Measurements from ENCODE around the gene CCDC187.

CCDC187 gene

DNA sequence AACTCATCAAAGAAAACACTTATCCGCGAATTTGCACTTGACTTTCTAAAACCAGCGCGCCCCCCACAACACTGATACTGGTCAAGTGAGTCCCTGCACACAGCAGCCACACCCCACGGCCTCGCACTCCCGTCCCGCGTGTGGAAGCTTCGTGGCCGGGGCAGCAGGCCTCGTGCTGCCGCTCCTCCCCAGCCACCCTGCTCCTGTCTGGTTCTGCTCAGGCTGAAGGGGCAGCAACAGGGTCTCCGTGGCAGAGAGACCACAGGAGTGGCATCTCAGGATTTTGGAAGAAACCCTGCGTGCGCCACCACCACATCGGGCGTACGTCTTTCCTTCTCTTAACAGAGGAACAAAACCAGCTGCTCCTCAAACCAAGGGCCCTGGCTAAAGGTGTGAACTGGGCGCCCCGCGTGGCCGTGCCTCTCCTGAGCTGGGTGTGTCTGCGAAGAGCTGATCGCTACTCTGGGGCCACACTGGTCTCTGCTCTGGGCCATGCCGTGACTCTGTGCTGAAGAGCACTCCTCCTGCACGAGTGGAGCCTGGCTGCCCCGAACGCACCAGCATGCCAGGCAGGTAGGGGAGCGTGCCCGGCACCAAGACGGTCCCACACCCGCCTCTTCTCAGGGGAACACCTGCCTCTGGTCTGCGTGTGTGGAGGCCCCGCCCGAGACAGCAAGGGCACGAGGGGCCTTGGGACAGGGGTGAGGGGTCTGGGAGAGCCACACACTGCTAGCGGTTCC lies 81.6 kb downstream of the CCDC187 start:
- no peak overlapping the region for H3K9ac ChIP-seq (ENCODE audit: low read length)
- peaks cover 17% of the 10 kb centered on the region for H3K36me3 ChIP-seq (ENCODE audit: control insufficient read depth, low read depth, low read length)
- no peaks in the 10 kb centered on the region for H3K4me1 ChIP-seq (ENCODE audit: control insufficient read depth, low read depth, low read length)
- no peak overlapping the region for H3K4me3 ChIP-seq (ENCODE audit: low read length)
- no peaks in the 10 kb centered on the region for H3K9me3 ChIP-seq (ENCODE audit: control insufficient read depth, low read depth, low read length)
- no peak overlapping the region for H3K27ac ChIP-seq (ENCODE audit: low read length)
- H3K27me3 ChIP-seq (ENCODE audit: control insufficient read depth, insufficient read depth, low read length): no peaks in the 10 kb centered on the region

DNA sequence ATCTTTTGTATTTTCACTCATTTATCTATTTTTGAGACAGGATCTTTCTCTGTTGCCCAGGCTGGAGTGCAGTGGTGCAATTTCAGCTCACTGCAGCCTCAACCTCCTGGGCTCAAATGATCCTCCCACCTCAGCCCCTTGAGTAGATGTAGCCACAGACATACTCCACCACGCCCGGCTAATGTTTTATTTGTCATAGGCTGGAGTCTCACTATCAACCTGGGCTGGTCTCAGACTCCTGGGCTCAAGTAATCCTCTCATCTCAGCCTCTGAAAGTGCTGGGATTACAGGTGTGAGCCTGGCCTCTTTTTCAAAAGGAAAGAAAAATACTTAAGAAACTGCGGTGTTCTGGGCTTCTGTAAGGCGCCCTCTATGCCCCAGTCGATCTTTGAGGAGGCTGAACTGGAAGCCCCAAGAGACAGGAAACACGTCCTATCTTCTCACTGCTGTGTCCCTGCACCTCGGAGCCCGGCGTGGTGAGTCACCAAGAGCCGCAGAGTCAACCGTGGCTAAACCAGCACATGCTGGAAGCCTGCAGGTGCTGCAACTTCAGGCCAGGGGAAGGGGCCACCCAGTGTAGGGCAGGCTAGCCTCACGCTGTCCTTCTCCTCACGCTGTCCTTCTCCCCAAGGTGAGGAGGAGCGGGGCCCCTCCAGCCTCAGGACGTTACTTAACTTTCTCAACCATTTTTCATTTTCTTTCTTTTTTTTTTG lies 83.7 kb downstream of the CCDC187 start:
- Histone ChIP-seq H3K9me3 (ENCODE audit: control insufficient read depth, low read depth, low read length) (no peaks in the 10 kb centered on the region), H3K36me3 (ENCODE audit: control insufficient read depth, low read depth, low read length) (peaks cover 20% of the 10 kb centered on the region), H3K4me1 (ENCODE audit: control insufficient read depth, low read depth, low read length) (no peaks in the 10 kb centered on the region), H3K27ac (ENCODE audit: low read length) (no peak overlapping the region), H3K27me3 (ENCODE audit: control insufficient read depth, insufficient read depth, low read length) (no peaks in the 10 kb centered on the region), H3K9ac (ENCODE audit: low read length) (no peak overlapping the region), H3K4me3 (ENCODE audit: low read length) (no peak overlapping the region)

DNA sequence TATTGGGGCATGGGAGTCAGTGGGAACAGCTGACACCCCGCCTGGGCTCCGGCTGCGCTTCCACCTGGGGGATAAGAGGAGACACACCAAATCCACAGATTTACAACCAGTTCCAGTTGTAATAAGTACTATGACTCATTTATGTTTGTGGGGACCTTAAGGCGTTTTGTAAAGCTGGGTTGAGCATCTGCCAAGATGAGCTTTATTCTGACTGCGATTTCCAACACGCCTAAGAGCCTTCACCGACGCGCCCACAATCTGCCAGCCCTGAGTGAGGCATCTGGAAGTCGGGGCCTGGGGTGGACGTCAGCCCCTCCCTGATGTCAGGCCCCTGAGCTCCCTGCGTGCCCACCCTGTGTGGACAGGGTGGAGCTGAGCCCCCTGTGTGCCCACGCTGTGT lies 84.6 kb downstream of the CCDC187 start:
- H3K4me3 ChIP-seq (ENCODE audit: low read length): no peak overlapping the region
- no peaks in the 10 kb centered on the region for H3K9me3 ChIP-seq (ENCODE audit: control insufficient read depth, low read depth, low read length)
- no peak overlapping the region for H3K27ac ChIP-seq (ENCODE audit: low read length)
- H3K9ac ChIP-seq (ENCODE audit: low read length): no peak overlapping the region
- H3K4me1 ChIP-seq (ENCODE audit: control insufficient read depth, low read depth, low read length): no peaks in the 10 kb centered on the region
- H3K36me3 ChIP-seq (ENCODE audit: control insufficient read depth, low read depth, low read length): peaks cover 23% of the 10 kb centered on the region
- no peaks in the 10 kb centered on the region for H3K27me3 ChIP-seq (ENCODE audit: control insufficient read depth, insufficient read depth, low read length)

DNA sequence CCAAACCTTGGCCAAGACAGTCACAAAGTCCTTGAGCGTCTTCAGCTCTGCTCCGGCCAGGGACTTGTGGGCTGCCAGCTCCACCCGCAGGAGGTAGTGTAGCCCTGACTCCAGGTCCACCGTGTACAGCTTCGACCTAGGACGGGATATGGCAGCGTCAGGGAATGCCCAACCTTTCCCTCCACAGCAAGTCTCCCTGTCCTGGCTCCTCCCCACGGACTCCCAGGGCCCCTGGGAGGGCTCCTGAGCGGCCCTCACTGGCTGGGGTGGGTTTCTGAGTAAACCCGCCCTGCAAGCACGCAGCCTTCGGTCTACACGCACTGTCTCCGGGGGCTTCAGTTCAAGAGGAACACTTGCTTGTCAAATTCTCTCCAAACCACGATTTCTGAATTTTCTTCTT lies 85.2 kb downstream of the CCDC187 start:
- Histone ChIP-seq H3K4me3 (ENCODE audit: low read length) (no peak overlapping the region), H3K27ac (ENCODE audit: low read length) (no peak overlapping the region), H3K36me3 (ENCODE audit: control insufficient read depth, low read depth, low read length) (peaks cover 26% of the 10 kb centered on the region)

DNA sequence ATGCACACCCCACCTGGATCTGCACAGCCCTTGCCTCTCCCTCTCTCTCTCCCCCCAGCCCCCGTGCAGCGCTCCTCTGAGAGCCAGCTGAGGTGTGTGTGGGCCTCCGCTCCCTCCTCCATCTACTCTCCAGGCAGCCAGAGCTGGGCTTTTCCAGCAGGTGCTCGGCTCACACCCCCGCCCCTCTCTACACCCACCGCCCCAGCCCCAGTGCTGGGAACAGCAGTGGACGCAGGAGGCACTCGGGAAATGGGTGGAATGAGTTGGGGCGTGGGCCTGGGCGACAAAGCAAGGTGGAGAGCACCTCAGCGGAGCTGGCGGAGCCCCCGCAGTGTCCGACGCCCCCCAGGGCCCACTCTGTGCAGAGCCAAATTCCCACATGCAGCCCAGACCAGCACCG lies 85.6 kb downstream of the CCDC187 start:
- Histone ChIP-seq H3K36me3 (ENCODE audit: control insufficient read depth, low read depth, low read length) (peaks cover 27% of the 10 kb centered on the region), H3K4me1 (ENCODE audit: control insufficient read depth, low read depth, low read length) (no peaks in the 10 kb centered on the region), H3K9me3 (ENCODE audit: control insufficient read depth, low read depth, low read length) (no peaks in the 10 kb centered on the region), H3K4me3 (ENCODE audit: low read length) (no peak overlapping the region), H3K27ac (ENCODE audit: low read length) (no peak overlapping the region), H3K27me3 (ENCODE audit: control insufficient read depth, insufficient read depth, low read length) (no peaks in the 10 kb centered on the region), H3K9ac (ENCODE audit: low read length) (no peak overlapping the region)

More for the DNA sequence above, 85.2 kb downstream of the CCDC187 start:
- no peaks in the 10 kb centered on the region for H3K27me3 ChIP-seq (ENCODE audit: control insufficient read depth, insufficient read depth, low read length)
- H3K9me3 ChIP-seq (ENCODE audit: control insufficient read depth, low read depth, low read length): no peaks in the 10 kb centered on the region
- H3K9ac ChIP-seq (ENCODE audit: low read length): no peak overlapping the region
- H3K4me1 ChIP-seq (ENCODE audit: control insufficient read depth, low read depth, low read length): no peaks in the 10 kb centered on the region

DNA sequence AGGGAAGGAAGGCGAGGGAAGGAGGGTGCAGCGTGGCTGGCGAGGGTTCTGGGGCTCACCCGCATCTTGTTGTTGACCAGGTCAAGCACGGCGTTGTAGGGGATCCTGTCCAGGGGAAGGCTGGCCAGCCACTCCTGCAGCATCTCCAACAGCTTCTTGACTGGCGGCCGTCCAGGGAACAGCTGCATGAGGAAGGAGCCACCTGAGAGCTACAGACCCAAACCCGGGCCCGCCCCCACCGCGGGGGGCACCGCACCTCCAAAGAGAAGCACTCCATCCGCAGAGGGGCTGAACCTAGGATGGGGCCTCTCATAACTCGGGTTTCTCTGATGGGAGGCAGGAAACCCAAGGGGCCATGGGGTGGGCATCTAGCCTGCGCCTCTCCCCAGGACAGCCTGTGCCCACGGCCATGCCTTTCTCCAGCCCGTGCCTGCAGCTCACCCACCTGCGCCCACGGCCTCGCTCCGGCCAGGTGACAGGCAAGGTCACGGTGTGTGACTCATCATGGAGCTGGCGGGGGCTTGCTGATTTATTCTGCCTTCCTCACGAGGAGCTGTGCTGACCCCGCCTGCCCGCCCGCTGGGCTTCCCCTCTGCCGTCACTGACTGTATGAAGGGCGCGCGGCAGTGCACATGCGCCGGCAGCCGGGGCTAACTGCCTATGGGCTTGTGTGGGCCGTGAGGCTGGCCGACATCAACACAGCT lies 87.2 kb downstream of the CCDC187 start:
- H3K27me3 ChIP-seq (ENCODE audit: control insufficient read depth, insufficient read depth, low read length): no peaks in the 10 kb centered on the region
- H3K4me1 ChIP-seq (ENCODE audit: control insufficient read depth, low read depth, low read length): no peaks in the 10 kb centered on the region
- peaks cover 27% of the 10 kb centered on the region for H3K36me3 ChIP-seq (ENCODE audit: control insufficient read depth, low read depth, low read length)
- no peak overlapping the region for H3K27ac ChIP-seq (ENCODE audit: low read length)
- no peaks in the 10 kb centered on the region for H3K9me3 ChIP-seq (ENCODE audit: control insufficient read depth, low read depth, low read length)
- no peak overlapping the region for H3K9ac ChIP-seq (ENCODE audit: low read length)
- no peak overlapping the region for H3K4me3 ChIP-seq (ENCODE audit: low read length)

DNA sequence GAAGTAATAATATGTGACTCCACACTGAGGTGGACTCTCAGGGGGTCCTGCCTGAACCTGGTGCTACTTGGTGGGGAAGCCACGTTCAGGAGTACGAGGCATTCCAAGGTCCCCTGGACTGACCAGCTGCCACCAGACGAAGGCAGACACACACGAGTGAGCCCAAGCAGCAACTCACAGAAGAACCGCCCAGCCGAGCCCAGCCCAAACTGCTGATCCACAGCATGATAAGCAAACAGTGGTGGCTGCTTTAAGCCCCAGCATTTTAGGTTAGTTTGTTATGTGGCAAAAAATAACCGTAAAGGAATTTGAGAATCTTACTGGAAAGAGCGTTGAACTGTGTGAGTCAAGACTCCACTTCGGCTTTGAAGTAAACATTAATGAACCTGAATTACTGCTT lies 90.2 kb downstream of the CCDC187 start:
- Histone ChIP-seq H3K27ac (ENCODE audit: low read length) (no peak overlapping the region), H3K36me3 (ENCODE audit: control insufficient read depth, low read depth, low read length) (peaks cover 27% of the 10 kb centered on the region)

DNA sequence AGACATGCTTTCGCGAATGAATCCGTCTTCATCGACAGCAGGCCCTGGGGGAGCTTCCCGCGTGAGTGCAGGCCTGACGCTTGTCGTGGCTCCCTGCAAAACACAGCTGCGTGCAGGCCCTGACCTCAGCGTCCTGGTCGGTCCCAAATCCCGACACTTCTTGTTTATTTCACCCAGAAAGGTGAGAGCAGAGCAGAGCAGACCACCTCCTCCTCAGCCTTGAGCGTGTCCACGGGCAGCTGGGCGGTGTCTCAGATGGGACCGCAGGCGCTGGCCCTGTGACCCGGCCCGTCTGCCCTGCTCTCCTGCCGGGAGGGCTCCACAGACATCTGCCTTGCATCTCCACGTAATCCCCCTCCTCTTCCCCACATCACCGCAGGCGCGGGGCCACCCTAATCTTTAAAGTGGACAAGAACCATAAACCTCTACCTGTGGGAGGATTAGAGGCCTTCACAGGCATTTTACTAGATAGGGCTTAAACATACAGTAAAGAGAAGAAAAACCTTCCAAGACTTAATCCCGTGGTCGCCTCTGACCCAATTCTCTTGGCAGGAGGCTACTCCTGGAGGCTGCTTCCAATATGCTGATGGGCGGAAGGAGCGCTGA lies 91.4 kb downstream of the CCDC187 start:
- Histone ChIP-seq H3K9ac (ENCODE audit: low read length) (no peak overlapping the region), H3K27me3 (ENCODE audit: control insufficient read depth, insufficient read depth, low read length) (no peaks in the 10 kb centered on the region), H3K9me3 (ENCODE audit: control insufficient read depth, low read depth, low read length) (no peaks in the 10 kb centered on the region), H3K27ac (ENCODE audit: low read length) (no peak overlapping the region), H3K4me1 (ENCODE audit: control insufficient read depth, low read depth, low read length) (no peaks in the 10 kb centered on the region), H3K36me3 (ENCODE audit: control insufficient read depth, low read depth, low read length) (peaks cover 24% of the 10 kb centered on the region), H3K4me3 (ENCODE audit: low read length) (no peak overlapping the region)

More for the DNA sequence above, 90.2 kb downstream of the CCDC187 start:
- no peaks in the 10 kb centered on the region for H3K4me1 ChIP-seq (ENCODE audit: control insufficient read depth, low read depth, low read length)
- no peaks in the 10 kb centered on the region for H3K9me3 ChIP-seq (ENCODE audit: control insufficient read depth, low read depth, low read length)
- no peak overlapping the region for H3K4me3 ChIP-seq (ENCODE audit: low read length)
- H3K9ac ChIP-seq (ENCODE audit: low read length): no peak overlapping the region
- H3K27me3 ChIP-seq (ENCODE audit: control insufficient read depth, insufficient read depth, low read length): no peaks in the 10 kb centered on the region

DNA sequence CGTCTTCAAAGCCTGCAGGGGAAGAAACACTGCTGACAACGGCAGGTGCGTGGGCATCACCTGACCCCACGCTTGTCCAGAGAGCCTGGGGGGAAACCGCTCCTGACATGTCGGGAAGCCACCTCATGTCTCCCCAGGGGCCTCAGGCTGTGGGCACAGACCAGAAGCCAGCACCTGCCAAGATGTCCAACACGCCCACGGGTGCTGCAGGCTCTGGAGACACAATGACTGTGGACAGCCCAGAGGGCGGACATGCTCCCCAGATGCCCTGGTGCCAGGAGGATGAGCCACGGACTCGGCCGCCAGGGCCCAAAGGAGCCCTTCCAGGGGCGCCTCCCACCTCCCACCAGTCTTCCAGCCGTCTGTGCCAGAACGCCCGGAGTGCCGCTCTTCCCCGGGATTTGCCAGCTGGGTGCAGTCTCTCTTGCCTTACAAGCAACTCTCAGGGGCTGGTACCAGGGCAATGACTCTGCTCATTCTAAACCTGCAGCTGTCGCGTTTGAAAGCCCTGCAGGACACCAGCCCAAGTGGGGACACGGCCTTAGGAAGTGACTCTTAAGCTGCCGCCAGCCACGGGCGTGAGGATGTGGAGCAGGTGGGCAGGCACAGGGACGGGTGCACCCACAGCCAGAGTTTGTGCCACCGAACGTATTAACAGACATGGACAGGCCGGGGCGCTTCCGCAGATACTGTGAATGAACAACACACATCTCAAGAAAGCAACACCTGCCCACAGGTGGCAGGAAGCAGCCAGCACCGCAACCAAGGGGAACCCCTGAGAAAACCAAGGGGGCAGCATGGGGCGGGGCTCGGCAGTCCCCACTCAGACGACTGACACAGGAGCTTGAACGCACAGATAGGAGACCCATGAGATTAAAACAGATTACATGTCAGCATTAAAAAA lies 92.2 kb downstream of the CCDC187 start:
- Histone ChIP-seq H3K27ac (ENCODE audit: low read length) (no peak overlapping the region), H3K9me3 (ENCODE audit: control insufficient read depth, low read depth, low read length) (no peaks in the 10 kb centered on the region), H3K4me1 (ENCODE audit: control insufficient read depth, low read depth, low read length) (no peaks in the 10 kb centered on the region), H3K4me3 (ENCODE audit: low read length) (no peak overlapping the region), H3K36me3 (ENCODE audit: control insufficient read depth, low read depth, low read length) (peaks cover 24% of the 10 kb centered on the region), H3K9ac (ENCODE audit: low read length) (no peak overlapping the region), H3K27me3 (ENCODE audit: control insufficient read depth, insufficient read depth, low read length) (peaks cover 2% of the 10 kb centered on the region)

DNA sequence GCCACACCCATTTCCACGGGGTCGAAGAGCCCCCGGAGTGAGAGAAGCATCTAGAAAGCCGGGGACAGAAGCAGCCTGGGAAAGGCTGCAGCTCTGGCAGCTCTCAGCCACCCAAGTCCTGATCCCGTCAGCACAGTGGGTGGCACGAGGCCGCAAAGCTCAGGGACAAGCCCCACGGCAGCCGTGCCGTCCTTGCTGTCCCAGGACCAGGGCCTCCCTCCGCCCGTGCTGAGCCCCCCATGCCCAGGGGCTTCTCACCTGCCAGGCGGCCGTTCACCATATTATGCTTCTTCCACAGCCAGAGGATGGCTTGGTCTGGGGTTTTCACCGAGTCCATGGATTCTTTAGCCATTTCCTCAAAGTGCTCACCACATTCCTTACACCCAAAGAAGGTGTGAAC lies 92.9 kb downstream of the CCDC187 start:
- Histone ChIP-seq H3K4me3 (ENCODE audit: low read length) (no peak overlapping the region), H3K9me3 (ENCODE audit: control insufficient read depth, low read depth, low read length) (no peaks in the 10 kb centered on the region), H3K36me3 (ENCODE audit: control insufficient read depth, low read depth, low read length) (peaks cover 19% of the 10 kb centered on the region), H3K4me1 (ENCODE audit: control insufficient read depth, low read depth, low read length) (no peaks in the 10 kb centered on the region), H3K9ac (ENCODE audit: low read length) (no peak overlapping the region), H3K27ac (ENCODE audit: low read length) (no peak overlapping the region), H3K27me3 (ENCODE audit: control insufficient read depth, insufficient read depth, low read length) (peaks cover 9% of the 10 kb centered on the region)

DNA sequence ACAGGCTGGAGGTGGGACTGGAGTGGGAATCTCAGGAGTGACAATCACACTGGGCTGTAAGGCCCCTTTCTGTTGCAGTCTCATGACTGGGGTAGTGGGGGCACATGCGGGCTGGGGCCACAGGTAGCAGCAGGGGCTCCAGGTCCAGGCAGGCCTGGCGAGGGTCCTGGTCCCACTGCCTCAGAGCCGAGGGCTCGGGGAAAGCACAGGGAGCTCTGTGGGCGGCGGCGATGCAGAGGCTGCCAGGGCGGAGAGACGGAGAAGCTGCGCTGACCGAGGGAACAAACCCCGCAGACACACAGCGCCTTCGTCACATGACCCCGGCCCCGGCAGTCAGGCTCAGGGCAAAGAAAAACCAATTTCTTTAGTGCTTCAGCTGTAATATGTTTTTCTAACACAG lies 93.6 kb downstream of the CCDC187 start:
- Histone ChIP-seq H3K4me3 (ENCODE audit: low read length) (no peak overlapping the region), H3K27me3 (ENCODE audit: control insufficient read depth, insufficient read depth, low read length) (peaks cover 16% of the 10 kb centered on the region), H3K27ac (ENCODE audit: low read length) (no peak overlapping the region), H3K9ac (ENCODE audit: low read length) (no peak overlapping the region), H3K4me1 (ENCODE audit: control insufficient read depth, low read depth, low read length) (no peaks in the 10 kb centered on the region), H3K36me3 (ENCODE audit: control insufficient read depth, low read depth, low read length) (peaks cover 19% of the 10 kb centered on the region), H3K9me3 (ENCODE audit: control insufficient read depth, low read depth, low read length) (no peaks in the 10 kb centered on the region)

Measured in iPS-18a (cell line).